Left colon (tissue), 2 donors: ENCODE measurements around the gene TMX2. TPM values are rescaled to one million over a fixed set of nuclear protein-coding genes. Genes with fewer than 3 reads are reported as not detected.
A peak's percentile ranks its signal among the peaks of the same experiment; 100 is the strongest.
"Not testable (repeated sequence)": the region's sequence is repeated elsewhere in the genome, so short reads cannot be mapped to it uniquely, and the experiment has no call there.

Experiments
- ATAC-seq: fragments of 200-7000 bp; cut with Tn5 transposase; one replicate; pipeline ENCODE4 v1.9.1; 2020; ENCODE audit warnings: mild to moderate bottlenecking, moderate library complexity
- DNase-seq, 2 donors: peaks; one replicate each; pipeline ENCODE4 v3.0.0-alpha.2; 2020
- intact Hi-C, 2 donors: fragments of 100-400 bp; cut with DNase I in 1 of 2; cut with micrococcal nuclease in 1 of 2; formaldehyde crosslinking; loops; one replicate each; pipeline versions ENCODE4 v1.11.2 to v1.14.0; 2022; cut with DNase I, micrococcal nuclease
- long read RNA-seq: library from polyadenylated mRNA; unstranded; transcript quantifications from one replicate; pipeline ENCODE4 v2.0.0, GENCODE V29; 2021
- total RNA-seq, 2 donors: library from RNA; stranded (reverse); fragmentation: NEBNext Ultra II Directional; extraction: Animal tissue kit (Norgen Biotek cat#: 25700); gene quantifications; one replicate each; pipeline ENCODE4 v1.2.1, GENCODE V29; 2021
- donor health status: DM: no; HTN: no; CAD: no.
- donor health status: DM: yes; HTN: yes; CAD: no.

Gene TMX2, protein sequence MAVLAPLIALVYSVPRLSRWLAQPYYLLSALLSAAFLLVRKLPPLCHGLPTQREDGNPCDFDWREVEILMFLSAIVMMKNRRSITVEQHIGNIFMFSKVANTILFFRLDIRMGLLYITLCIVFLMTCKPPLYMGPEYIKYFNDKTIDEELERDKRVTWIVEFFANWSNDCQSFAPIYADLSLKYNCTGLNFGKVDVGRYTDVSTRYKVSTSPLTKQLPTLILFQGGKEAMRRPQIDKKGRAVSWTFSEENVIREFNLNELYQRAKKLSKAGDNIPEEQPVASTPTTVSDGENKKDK
- 100 to 1,000 TPM in 1 of 2 donors, 10 to 100 TPM in 1; 93.4 to 132 TPM for total RNA-seq
- long read RNA-seq, transcript TMX2-202 (7 exons, 1,521 nt), result minor isoform, 12 of 167 reads
- long read RNA-seq, transcript TMX2-207 (8 exons, 1,697 nt), result minor isoform, 6 of 167 reads
- long read RNA-seq, transcript TMX2-201 (8 exons, 1,631 nt), result major isoform, 128 of 167 reads
- long read RNA-seq, partial matches to known transcripts, result 8 of 167 reads
- long read RNA-seq, other reads (novel, unspliced or antisense), result 13 of 167 reads

DNA sequence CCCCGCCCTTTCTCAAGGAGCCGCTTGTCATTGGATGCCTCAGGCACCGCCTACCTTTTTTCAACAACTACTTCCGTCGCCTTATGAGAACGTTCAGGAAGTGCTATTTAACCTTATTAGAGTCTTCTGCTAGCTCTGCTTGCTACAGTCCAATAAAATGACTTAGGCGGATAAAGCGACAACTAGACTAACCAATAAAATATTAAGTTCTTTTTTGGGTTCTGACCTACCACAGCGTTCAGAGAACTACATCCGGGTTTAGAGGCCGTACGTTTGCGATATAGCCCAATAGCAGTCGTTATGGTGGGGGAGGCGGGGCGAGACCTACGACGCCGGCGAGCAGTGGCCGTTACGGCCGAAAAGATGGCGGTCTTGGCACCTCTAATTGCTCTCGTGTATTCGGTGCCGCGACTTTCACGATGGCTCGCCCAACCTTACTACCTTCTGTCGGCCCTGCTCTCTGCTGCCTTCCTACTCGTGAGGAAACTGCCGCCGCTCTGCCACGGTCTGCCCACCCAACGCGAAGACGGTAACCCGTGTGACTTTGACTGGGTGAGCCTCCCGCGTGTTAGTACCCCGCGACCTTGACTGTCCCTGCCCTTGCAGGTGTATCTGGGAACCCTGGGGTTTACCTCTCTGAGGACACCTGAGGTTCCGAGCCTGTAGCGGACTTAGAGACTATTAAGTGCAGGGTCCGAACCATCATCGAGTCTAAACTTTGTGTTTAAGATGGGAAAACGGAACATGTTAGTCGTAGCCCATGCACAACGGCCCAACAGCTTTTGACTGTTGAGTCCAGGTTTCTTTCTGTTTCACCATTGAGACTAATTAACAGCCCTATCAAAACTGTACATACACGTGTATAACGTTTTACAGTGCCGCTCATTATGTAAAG is at the start of gene TMX2:
TMX2 (plus strand) TSS at position 338 of the 895 bp plus-strand sequence; CDS start at position 364, 26 bp downstream.
- intact Hi-C loops, result no loop called here
- DNase-seq (peak; percentile 95), ATAC-seq (peak; percentile 86)

DNA sequence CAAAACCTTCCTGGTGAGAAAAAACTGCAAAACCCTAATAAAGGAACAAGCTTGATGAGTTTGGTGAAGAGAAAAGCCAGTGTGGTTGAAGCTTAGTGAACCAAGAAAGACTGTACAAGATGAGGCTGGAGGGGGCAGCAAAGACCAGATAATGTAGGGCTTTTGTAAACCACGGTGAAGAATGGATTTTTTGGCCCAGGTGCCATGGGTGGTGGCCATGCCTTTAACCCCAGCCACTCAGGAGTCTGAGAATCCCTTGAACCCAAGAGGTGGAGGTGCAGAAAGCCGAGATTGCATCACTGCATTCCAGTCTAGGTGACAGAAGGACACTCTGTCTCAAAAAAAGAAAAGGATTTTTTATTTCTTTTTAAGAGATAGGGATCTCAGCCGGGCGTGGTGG is 49.5 kb upstream of the TMX2 start:
- intact Hi-C loops, result no loop called here
- DNase-seq (no peak), ATAC-seq (no peak)

DNA sequence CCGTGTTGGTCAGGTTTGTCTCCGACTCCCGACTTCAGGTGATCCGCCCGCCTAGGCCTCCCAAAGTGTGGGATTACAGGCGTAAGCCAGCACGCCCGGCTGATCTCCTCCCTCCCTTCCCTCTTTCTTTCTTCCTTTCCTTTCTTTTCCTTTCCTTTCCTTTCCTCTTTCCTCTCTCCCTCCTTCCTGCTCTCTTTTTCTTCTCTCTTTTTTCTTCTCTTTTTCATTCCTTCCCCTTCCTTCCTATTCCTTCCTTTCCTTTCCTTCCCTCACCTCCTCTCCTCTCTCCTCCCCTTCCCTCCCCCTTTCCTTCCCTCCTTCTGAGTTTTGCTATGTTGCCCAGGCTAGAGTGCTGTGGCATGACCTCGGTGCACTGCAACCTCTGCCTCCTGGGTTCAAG is 48.4 kb upstream of the TMX2 start:
- no peak for DNase-seq
- no peak for ATAC-seq
- intact Hi-C loops, result no loop called here

DNA sequence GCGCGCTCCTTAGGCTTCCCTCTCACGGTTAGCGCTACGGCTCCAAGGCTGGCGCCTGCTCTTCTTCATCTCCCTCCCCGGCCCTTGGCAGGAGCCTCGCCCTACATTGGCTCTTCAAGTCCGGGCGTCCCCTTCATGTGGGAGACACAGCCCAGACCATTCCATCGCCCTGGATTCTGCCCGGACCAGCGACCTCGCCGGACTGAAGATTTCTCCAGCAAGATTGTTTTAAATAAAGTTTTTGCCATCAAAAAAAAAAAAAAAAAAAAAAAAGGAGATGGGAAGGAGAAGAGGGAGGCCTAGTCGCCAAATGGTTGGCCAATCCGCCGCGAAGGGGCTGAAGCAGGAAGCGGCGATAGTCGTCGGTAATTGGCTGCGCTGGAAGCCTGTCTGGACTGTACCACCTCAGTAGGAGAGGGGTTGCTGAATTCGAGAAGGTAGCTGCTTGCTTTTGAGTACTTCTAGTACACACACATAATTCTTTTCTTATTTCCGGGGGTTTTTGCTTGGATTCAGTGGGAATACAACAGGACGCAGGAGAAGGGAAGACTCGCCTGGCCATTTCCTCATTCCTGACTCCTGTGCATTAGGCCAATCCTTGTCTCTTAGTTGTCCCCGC is 45.2 kb upstream of the TMX2 start:
- ATAC-seq (peak; percentile 79), DNase-seq (peak; percentile 93 to 99)
- intact Hi-C loops, result no loop called here

DNA sequence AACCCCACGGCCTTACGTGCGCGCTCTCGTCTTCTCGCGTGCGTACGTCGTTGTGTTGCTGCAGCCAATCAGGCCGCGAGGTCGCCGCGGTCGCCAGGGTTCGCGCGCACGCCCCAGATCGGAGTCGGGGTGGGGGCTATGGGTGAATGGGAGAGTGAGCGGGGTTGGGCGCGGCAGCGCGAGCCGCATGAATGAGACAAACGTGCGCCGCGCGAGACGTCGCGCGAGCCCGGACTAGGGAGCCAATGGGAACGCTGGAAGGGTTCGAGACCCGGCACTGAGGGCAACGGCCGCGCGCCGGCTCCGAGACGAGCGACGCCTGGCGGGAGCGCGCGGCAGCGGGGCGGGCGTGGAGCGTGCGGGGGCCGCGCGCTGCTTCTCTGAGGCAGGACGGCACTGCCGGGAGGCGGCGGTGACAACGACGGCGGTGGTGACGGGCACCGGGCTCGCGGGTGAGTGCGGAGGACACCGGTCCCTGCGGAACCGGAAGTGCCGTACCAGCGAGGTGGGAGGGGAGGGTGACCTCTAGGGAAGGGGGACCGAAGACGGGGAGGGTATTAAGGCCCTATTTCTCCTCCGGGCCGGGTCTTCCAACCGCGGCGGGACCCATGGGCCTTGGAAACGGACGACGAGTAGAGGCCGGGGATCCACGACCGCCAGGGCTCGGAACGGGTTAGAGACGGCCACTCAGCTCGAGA is 44.5 kb upstream of the TMX2 start, which contains the start of gene ZDHHC5:
ZDHHC5 (plus strand) TSS at position 379 of the 698 bp plus-strand sequence. CDS start 4,977 bp downstream, outside the sequence.
- peak; percentile 99 for DNase-seq
- ATAC-seq, result peak; percentile 86
- intact Hi-C loops, result no loop called here

- ATAC-seq (peak; percentile 11), DNase-seq (no peak)
- intact Hi-C loops, result no loop called here
These were observed 44.0 kb upstream of the TMX2 start for GRCh38 chr11:57668434-57668782.

- intact Hi-C loops, result no loop called here
- no peak for DNase-seq
These were observed 38.1 kb upstream of the TMX2 start for GRCh38 chr11:57674251-57674650.

GRCh38 chr11:57675176-57675941 is 37.0 kb upstream of the TMX2 start:
- DNase-seq (no peak), ATAC-seq (no peak)
- intact Hi-C loops, result no loop called here

More at GRCh38 chr11:57674251-57674650, 38.1 kb upstream of the TMX2 start:
- no peak for ATAC-seq

DNA sequence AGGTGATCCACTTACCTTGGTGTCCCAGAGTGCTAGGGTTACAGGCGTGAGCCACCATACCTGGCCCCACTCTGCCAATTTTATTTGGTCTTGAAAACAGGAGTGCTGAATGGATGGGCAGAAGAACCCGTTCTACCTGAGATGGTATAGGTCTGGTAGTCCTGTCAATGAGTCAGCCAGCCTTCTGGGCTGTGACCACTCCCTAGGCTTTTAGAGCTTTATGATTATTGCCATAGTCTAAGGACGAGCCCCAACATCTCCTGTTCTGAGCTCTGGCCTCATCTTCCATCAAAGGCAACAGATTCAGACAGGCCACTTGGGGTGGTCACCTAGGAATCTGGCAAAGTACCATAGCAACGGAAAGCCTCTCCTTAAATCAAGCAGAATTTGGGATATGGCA is 33.0 kb upstream of the TMX2 start:
- intact Hi-C loops, result no loop called here
- DNase-seq (no peak), ATAC-seq (peak; percentile 89)

- DNase-seq (no peak), ATAC-seq (peak; percentile 72)
- intact Hi-C loops, result no loop called here
These were observed 31.9 kb upstream of the TMX2 start for GRCh38 chr11:57680552-57680874.

GRCh38 chr11:57681168-57681567 is 31.2 kb upstream of the TMX2 start:
- ATAC-seq (no peak), DNase-seq (no peak)
- intact Hi-C loops, result no loop called here

DNA sequence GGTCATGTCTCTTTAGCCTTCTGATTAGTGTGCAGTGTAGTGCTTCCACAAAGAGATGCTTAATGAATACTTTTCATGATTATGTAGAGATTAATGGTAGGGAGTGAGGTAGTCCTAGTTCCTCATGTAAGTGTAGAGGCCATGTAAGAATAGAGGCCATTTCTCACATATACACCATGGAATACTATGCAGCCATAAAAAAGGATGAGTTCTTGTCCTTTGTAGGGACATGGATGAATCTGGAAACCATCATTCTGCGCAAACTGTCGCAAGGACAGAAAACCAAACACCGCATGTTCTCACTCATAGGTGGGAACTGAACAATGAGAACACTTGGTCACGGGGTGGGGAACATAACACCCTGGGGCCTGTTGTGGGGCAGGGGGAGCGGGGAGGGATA is 21.9 kb upstream of the TMX2 start:
- intact Hi-C loops, ATAC-seq, DNase-seq: not testable (repeated sequence)

- DNase-seq (no peak), ATAC-seq (peak; percentile 21)
- intact Hi-C loops, result no loop called here
These were observed 13.5 kb upstream of the TMX2 start for GRCh38 chr11:57698843-57699365.

DNA sequence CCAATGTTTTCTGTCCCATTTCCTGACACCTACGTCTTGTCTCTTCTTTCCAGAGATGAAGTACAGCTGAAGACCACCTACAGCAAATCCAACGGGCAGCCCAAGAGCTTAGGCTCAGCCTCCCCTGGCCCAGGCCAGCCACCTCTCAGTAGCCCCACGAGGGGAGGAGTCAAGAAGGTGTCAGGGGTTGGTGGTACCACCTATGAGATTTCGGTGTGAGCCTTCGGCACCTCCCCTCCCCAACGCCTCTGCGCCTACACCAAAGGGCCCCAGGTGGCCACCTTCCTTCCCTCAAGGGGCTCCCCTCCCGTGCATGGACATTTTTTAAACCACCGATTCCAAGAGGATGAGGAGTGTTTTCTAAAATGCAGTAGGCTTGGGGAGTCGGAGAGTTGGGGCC is 12.6 kb upstream of the TMX2 start:
- ATAC-seq (no peak), DNase-seq (no peak)
- intact Hi-C loops, result no loop called here

DNA sequence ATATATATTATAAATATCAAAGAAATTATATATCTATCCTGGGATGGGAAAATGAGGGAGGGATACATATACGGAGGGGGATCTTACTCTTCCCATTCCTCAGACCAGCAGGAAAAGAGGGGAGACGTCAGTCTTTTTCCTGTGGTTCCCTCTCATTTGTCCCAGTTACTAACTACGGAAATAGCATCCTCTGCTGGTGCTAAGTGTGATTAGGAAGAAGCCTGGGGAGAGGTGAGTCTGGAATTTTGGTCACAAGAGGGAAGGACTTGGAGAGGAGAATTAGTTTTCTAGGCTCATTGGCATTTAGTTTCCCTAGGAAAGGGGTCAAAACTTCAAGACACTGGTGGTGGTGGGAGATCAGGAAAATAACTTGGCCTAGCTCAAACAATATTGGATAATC is 12.0 kb upstream of the TMX2 start:
- DNase-seq (no peak), ATAC-seq (no peak)
- intact Hi-C loops, result no loop called here

DNA sequence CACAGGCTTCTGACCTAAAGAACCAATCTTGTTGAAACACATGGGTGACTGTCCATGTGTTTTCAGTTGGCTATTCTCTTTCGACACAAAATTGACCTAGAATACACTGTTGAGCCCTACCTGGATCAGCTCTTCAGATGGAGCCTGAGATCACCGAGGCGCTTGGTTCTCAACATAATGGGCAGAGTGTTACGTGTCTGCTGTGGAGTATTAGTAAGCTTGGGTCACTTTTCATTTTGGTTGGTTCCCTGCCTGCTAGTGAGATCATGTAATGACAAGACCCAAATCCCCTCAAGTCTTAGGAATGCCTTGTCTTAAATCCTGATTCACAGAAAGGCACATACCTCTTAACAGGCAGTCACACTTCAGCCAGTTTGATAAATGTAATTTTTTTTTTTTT is 9.1 kb upstream of the TMX2 start:
- DNase-seq, result no peak
- no peak for ATAC-seq
- intact Hi-C loops, result no loop called here

DNA sequence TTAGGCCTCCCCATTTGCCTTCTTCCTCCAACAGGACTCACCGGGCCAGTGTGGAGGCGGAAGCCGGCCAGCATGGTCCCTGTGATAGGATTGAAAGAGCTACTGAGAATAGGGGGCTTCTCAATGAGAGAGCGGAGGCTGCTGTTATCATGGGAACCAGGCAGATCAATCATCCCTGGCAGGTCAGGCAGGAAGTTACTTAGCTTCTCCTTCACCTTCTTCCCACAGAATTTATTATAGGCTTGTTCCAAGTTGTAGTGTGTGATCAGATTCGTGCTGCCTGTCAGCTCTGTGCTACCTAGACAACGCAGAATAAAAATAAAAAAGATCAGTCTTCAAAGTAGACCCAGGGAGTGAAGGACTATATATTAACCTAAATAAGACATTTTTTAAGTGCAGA is 7.5 kb upstream of the TMX2 start:
- DNase-seq, result no peak
- ATAC-seq, result no peak
- intact Hi-C loops, result no loop called here

DNA sequence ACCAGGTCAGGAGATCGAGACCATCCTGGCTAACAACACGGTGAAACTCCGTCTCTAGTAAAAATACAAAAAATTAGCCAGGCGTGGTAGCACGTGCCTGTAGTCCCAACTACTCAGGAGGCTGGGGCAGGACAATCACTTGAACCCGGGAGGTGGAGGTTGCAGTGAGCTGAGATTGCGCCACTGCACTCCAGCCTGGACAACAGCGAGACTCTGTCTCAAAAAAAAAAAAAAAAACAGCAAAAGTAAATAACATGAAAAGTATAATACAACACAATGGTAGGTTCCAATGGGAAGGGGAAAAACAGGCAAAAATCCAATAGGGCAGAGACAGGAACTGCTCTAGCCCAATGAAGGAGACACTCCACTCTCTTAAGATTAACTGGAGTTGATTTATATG is 7.0 kb upstream of the TMX2 start:
- ATAC-seq, intact Hi-C loops, DNase-seq: not testable (repeated sequence)
